ENCODE results near the gene IL4. TPM values are rescaled to one million over a fixed set of nuclear protein-coding genes. Genes with fewer than 3 reads are reported as not detected.

Gene IL4
- total and polyA plus RNA-seq, 2 donors (not counting 3 experiments of a cell fraction or from before 2014, with no cell fraction given), result not detected

DNA sequence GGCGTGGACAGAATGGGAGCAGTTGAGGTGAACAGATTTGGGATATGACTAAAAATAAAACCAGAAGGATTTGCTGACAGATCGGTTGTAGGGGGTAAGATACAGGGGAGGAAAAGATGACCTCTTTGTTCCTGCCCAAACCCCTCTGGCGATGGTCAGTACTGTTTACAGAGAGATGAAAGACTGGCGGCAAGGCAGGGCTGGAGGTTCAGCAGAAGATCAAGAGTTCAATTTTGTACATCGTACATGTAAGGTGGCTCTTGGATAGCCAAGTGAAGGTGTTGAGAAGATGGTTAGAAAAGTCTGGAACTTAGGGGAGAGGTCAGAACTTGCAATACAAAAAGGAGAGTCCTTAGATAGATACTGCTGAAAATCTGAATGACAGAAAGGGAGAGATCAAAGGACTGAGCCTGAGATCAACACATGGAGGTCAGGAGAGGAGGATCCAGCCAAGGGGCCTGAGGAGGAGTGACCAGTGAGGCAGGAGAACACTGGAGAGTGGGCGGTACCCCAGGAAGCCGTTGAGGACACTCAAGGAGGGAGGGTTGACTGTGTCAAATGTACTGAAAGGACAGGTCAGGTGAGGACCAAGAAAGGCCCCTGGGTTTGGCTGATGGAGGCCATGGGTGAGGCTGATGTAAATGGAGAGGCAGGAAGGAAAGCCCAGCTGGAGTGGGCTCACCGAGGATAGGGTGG lies 7.1 kb downstream of the IL4 start:
- Histone ChIP-seq H3K4me3 (replicated peaks in 1 of 3; ENCODE audit: insufficient read depth in 1 of 3, low read depth in 1 of 3, low read length in 3 of 3) (no peak overlapping the region), H3K79me2 (ENCODE audit: control insufficient read depth, insufficient read depth, low read length) (no peaks in the 10 kb centered on the region), H3K4me1 (ENCODE audit: control insufficient read depth, extremely low read depth, insufficient read depth, low read length) (peaks cover 7% of the 10 kb centered on the region), H3K4me2 (ENCODE audit: insufficient read depth, low read length) (no peak overlapping the region), H3K9me1 (replicated peaks; ENCODE audit: control insufficient read depth, extremely low read depth, insufficient read depth, low read length) (no peaks in the 10 kb centered on the region), H3K36me3 (ENCODE audit: control insufficient read depth in 2 of 2, extremely low read depth in 1 of 2, insufficient read depth in 2 of 2, low read length in 2 of 2) (no peaks in the 10 kb centered on the region), H2AFZ (ENCODE audit: low read depth, low read length) (no peak overlapping the region), H3K9ac (replicated peaks; ENCODE audit: extremely low read depth, insufficient read depth, low read length) (no peak overlapping the region), H3K9me3 (replicated peaks; ENCODE audit: control insufficient read depth, insufficient read depth, low read length) (no peaks in the 10 kb centered on the region), H3K27me3 (ENCODE audit: control insufficient read depth in 2 of 2, insufficient read depth in 2 of 2, low read length in 2 of 2) (no peaks in the 10 kb centered on the region), H4K20me1 (replicated peaks; ENCODE audit: control insufficient read depth, extremely low read depth, insufficient read depth, low read length) (no peaks in the 10 kb centered on the region), H3K27ac (ENCODE audit: insufficient read depth, low read depth, low read length) (no peak overlapping the region)
- POLR2A ChIA-PET, result no interaction called here
- no peak for DNase-seq (ENCODE audit: low read depth, low spot score)
- no peak for FAIRE-seq
- CTCF ChIA-PET, result interaction anchor here (1.1 kb wide), 1 partner anchor 20 kb away, joined by 3 read pairs; no protein-coding TSS in a partner anchor
- TF ChIP-seq EZH2 (IDR thresholded peaks at IDR 0.05; ENCODE audit: borderline replicate concordance, low read depth, low read length, severe bottlenecking), result no peak
- TF ChIP-seq CTCF (IDR thresholded peaks at IDR 0.05; ENCODE audit: extremely low read depth in 1 of 2, insufficient read depth in 1 of 2, low read depth in 1 of 2, low read length in 2 of 2), result no peak
- no peak for TF ChIP-seq POLR2A (IDR thresholded peaks at IDR 0.05; ENCODE audit: low read depth, low read length)
- no peak for TF ChIP-seq POLR2AphosphoS5 (IDR thresholded peaks at IDR 0.05; ENCODE audit: insufficient read depth, low read depth, low read length)
- no peak for TF ChIP-seq MYC (IDR thresholded peaks at IDR 0.05; ENCODE audit: low read depth, low read length)
- TF ChIP-seq, protein P1, sequence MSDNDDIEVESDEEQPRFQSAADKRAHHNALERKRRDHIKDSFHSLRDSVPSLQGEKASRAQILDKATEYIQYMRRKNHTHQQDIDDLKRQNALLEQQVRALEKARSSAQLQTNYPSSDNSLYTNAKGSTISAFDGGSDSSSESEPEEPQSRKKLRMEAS (IDR thresholded peaks at IDR 0.05; ENCODE audit: insufficient read depth, insufficient read length), result no peak
- no peak for TF ChIP-seq FOS (IDR thresholded peaks at IDR 0.05; ENCODE audit: borderline replicate concordance, insufficient read depth, low read length)
- no peak for TF ChIP-seq GATA2 (IDR thresholded peaks at IDR 0.05; ENCODE audit: insufficient read depth, insufficient read length, low read depth, low read length)
- TF ChIP-seq JUN (IDR thresholded peaks at IDR 0.05; ENCODE audit: borderline replicate concordance, insufficient read depth, insufficient read length, low read depth), result no peak
- intact Hi-C loops (cut with micrococcal nuclease), result no loop called here
- dilution Hi-C loops (cut with MboI; ENCODE audit: extremely low pct_ligation_motif_present, low sequenced_read_pairs), result no loop called here
- no TSS peak for BruUV-seq (replicated peaks)
